Fibroblast of skin of right quadriceps (primary cell): Measurements from ENCODE around the gene INTS13.
"Not testable (repeated sequence)": the region's sequence is repeated elsewhere in the genome, so short reads cannot be mapped to it uniquely, and the experiment has no call there.

ENCODE experiments used
- DNase-seq: peaks from one replicate; pipeline ENCODE4 v3.0.0-alpha.2; 2013

INTS13 gene

GRCh38 chr12:26937863-26938700, at the start of gene INTS13, which contains the start of gene FGFR1OP2:
INTS13 (minus strand) TSS chr12:26937981; CDS start chr12:26936803, 1,178 bp downstream.
FGFR1OP2 (plus strand) TSS chr12:26938470; CDS start chr12:26954159, 15,689 bp downstream.
- peak; percentile 99 for DNase-seq

- DNase-seq = no peak
Measured at GRCh38 chr12:26982866-26983265, 45.1 kb upstream of the INTS13 start.

GRCh38 chr12:26979733-26980132, 42.0 kb upstream of the INTS13 start:
- DNase-seq = no peak

- DNase-seq = no peak
Measured at GRCh38 chr12:26978801-26979200, 41.0 kb upstream of the INTS13 start.

GRCh38 chr12:26976687-26977086, 38.9 kb upstream of the INTS13 start:
- no peak for DNase-seq

GRCh38 chr12:26971963-26972362, 34.2 kb upstream of the INTS13 start:
- DNase-seq = no peak

GRCh38 chr12:26970136-26970535, 32.4 kb upstream of the INTS13 start:
- DNase-seq = no peak

GRCh38 chr12:26966842-26967241, 29.1 kb upstream of the INTS13 start:
- no peak for DNase-seq

GRCh38 chr12:26963413-26963812, 25.6 kb upstream of the INTS13 start:
- peak; percentile 11 for DNase-seq

GRCh38 chr12:26961803-26962202, 24.0 kb upstream of the INTS13 start:
- no peak for DNase-seq

- not testable (repeated sequence) for DNase-seq
Measured at GRCh38 chr12:26961391-26961790, 23.6 kb upstream of the INTS13 start.

GRCh38 chr12:26954027-26954426, 16.2 kb upstream of the INTS13 start:
- no peak for DNase-seq

- no peak for DNase-seq
Measured at GRCh38 chr12:26953447-26953846, 15.7 kb upstream of the INTS13 start.

- no peak for DNase-seq
Measured at GRCh38 chr12:26948309-26948708, 10.5 kb upstream of the INTS13 start.

- DNase-seq = no peak
Measured at GRCh38 chr12:26941215-26941594, 3.4 kb upstream of the INTS13 start.

GRCh38 chr12:26940516-26941214, 2.9 kb upstream of the INTS13 start:
- DNase-seq = no peak

GRCh38 chr12:26939953-26940352, 2.2 kb upstream of the INTS13 start:
- no peak for DNase-seq

- no peak for DNase-seq
Measured at GRCh38 chr12:26939192-26939832, 1.5 kb upstream of the INTS13 start.

- no peak for DNase-seq
Measured at GRCh38 chr12:26938701-26939062, 901 bp upstream of the INTS13 start.

- no peak for DNase-seq
Measured at GRCh38 chr12:26937443-26937862, 328 bp downstream of the INTS13 start.

- no peak for DNase-seq
Measured at GRCh38 chr12:26936559-26937442, 980 bp downstream of the INTS13 start.

GRCh38 chr12:26935636-26936378, 2.0 kb downstream of the INTS13 start:
- DNase-seq = no peak
